Panc1 (cell line): ENCODE results near the gene CARD10. TPM values are rescaled to one million over a fixed set of nuclear protein-coding genes. Genes with fewer than 3 reads are reported as not detected.

Experiments used
- ATAC-seq: fragments of 200-7000 bp; cut with Tn5 transposase; 2 replicates; pipeline ENCODE4 v1.9.1; 2020; ENCODE audit warnings: mild to moderate bottlenecking, moderate library complexity
- BruUV-seq: library from RNA; stranded (reverse); fragments of 400-500 nt; replicated peaks from 2 replicates; lab custom pipeline; 2021; lab: Mats Ljungman, UMichigan
- CTCF ChIA-PET: fragments of 300-600 bp; sonication (Branson Sonifier 250); formaldehyde crosslinking; loops from one replicate; lab custom pipeline; 2022; ENCODE audit warnings: antibody characterized with exemption; lab: Charles Lee
- POLR2A ChIA-PET: fragments of 300-600 bp; sonication (Branson Sonifier 250); formaldehyde crosslinking; loops from one replicate; lab custom pipeline; 2022; ENCODE audit warnings: antibody characterized with exemption; lab: Charles Lee
- DNase-seq: peaks from one replicate; pipeline ENCODE4 v3.0.0-alpha.2; 2010; ENCODE audit warnings: low read depth, low spot score
- H3K27ac ChIP-seq: 2 replicates; pipeline ENCODE4 v1.5.1; 2011; ENCODE audit warnings: mild to moderate bottlenecking, low read length, inconsistent platforms
- H3K27me3 ChIP-seq: fragments of 200-500 bp; sonication (Bioruptor generic); 2 replicates; pipeline ENCODE4 v1.6.0; 2014; ENCODE audit warnings: low read length, inconsistent platforms; ENCODE audit not compliant: control insufficient read depth, insufficient read depth
- H3K36me3 ChIP-seq: fragments of 200-500 bp; sonication (Bioruptor generic); 2 replicates; pipeline ENCODE4 v1.5.1; 2014; ENCODE audit warnings: inconsistent platforms, mild to moderate bottlenecking, low read length, moderate library complexity; ENCODE audit not compliant: control insufficient read depth, insufficient read depth
- H3K4me1 ChIP-seq: 2 replicates; pipeline ENCODE4 v1.5.1; 2011; ENCODE audit warnings: inconsistent platforms, mild to moderate bottlenecking, low read length, moderate library complexity; ENCODE audit not compliant: control insufficient read depth, insufficient read depth
- H3K4me3 ChIP-seq, 2 experiments: 2 replicates each; pipeline ENCODE4 v1.5.1; 2011 to 2012; ENCODE audit warnings: low read depth in 2 of 2, low read length in 2 of 2, mild to moderate bottlenecking in 2 of 2, inconsistent platforms in 1 of 2, moderate library complexity in 1 of 2
- H3K9me3 ChIP-seq: fragments of 200-500 bp; sonication (Bioruptor generic); 2 replicates; pipeline ENCODE4 v1.5.1; 2014; ENCODE audit warnings: low read depth, mild to moderate bottlenecking, inconsistent platforms, low read length, moderate library complexity; ENCODE audit not compliant: control insufficient read depth, insufficient read depth
- POLR2AphosphoS5 ChIP-seq: IDR thresholded peaks from 2 replicates; pipeline ENCODE4 v1.6.1; 2012; ENCODE audit warnings: mild to moderate bottlenecking, low read depth, low read length, moderate library complexity
- SIN3A ChIP-seq: IDR thresholded peaks from 2 replicates; pipeline ENCODE4 v1.6.1; 2012; ENCODE audit warnings: low read depth, mild to moderate bottlenecking, low read length, moderate library complexity, borderline replicate concordance; ENCODE audit not compliant: insufficient read depth
- TCF7L2 ChIP-seq: IDR thresholded peaks from 2 replicates; pipeline ENCODE4 v1.6.1; 2011; ENCODE audit warnings: mild to moderate bottlenecking, low read depth, low read length, inconsistent platforms
- in situ Hi-C: cut with HindIII; loops from 2 replicates; pipeline ENCODE4 v1.10.0; 2016; ENCODE audit warnings: low sequenced_read_pairs, low pct_unique_long_range_greater_than_20kb
- intact Hi-C: fragments of 100-400 bp; cut with micrococcal nuclease; formaldehyde crosslinking; loops from one replicate; pipeline ENCODE4 v1.10.0; 2022; ENCODE audit not compliant: unreplicated experiment
- total RNA-seq: library from RNA; stranded (reverse); gene quantifications from one replicate; pipeline ENCODE4 v1.2.1, GENCODE V29; 2021; ENCODE audit not compliant: unreplicated experiment
- TF ChIP-seq, protein P1 (sequence below), 2 experiments: IDR thresholded peaks; 2 replicates each; pipeline ENCODE4 v1.6.1; 2011 to 2012; ENCODE audit warnings: low read depth in 2 of 2, control low read depth in 1 of 2, low read length in 1 of 2, mild to moderate bottlenecking in 1 of 2, moderate library complexity in 1 of 2; ENCODE audit not compliant: insufficient read depth in 1 of 2
- TF ChIP-seq, protein P2 (sequence below): fragments of 450-650 bp; IDR thresholded peaks from 2 replicates; pipeline ENCODE4 v1.5.1; 2017; ENCODE audit warnings: mild to moderate bottlenecking

The CARD10 gene
- total RNA-seq, 1 experiment from 2014 or later: 43.1 TPM

DNA sequence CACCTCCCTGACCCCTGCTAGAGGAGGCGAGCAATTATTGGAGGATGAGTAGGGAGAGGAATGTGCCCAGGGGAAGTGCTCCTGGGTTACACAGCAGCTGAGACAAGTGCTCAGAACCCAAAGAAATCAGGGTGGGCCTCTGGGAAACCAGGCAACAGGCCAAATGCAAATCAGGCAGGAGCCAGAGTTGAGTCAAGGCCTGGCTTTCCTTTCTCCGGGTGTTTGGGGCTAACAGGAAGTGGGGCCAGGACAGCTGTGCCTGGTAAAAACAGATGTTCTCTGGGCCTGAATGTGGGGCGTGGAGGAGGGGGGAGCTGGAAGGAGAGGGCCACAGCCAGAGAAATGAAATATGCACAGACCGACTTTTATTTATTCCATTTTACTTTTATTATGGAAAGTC lies 55.0 kb downstream of the CARD10 start:
- Histone ChIP-seq H3K9me3 (no peaks in the 10 kb centered on the region), H3K4me1 (no peaks in the 10 kb centered on the region), H3K36me3 (no peaks in the 10 kb centered on the region), H3K27ac (no peak overlapping the region), H3K4me3 (no peak overlapping the region), H3K27me3 (no peaks in the 10 kb centered on the region)
- BruUV-seq: no TSS peak
- POLR2A ChIA-PET: no interaction called here
- DNase-seq (no peak), ATAC-seq (no peak)
- no peak for TF ChIP-seq POLR2AphosphoS5
- TF ChIP-seq, protein P1, sequence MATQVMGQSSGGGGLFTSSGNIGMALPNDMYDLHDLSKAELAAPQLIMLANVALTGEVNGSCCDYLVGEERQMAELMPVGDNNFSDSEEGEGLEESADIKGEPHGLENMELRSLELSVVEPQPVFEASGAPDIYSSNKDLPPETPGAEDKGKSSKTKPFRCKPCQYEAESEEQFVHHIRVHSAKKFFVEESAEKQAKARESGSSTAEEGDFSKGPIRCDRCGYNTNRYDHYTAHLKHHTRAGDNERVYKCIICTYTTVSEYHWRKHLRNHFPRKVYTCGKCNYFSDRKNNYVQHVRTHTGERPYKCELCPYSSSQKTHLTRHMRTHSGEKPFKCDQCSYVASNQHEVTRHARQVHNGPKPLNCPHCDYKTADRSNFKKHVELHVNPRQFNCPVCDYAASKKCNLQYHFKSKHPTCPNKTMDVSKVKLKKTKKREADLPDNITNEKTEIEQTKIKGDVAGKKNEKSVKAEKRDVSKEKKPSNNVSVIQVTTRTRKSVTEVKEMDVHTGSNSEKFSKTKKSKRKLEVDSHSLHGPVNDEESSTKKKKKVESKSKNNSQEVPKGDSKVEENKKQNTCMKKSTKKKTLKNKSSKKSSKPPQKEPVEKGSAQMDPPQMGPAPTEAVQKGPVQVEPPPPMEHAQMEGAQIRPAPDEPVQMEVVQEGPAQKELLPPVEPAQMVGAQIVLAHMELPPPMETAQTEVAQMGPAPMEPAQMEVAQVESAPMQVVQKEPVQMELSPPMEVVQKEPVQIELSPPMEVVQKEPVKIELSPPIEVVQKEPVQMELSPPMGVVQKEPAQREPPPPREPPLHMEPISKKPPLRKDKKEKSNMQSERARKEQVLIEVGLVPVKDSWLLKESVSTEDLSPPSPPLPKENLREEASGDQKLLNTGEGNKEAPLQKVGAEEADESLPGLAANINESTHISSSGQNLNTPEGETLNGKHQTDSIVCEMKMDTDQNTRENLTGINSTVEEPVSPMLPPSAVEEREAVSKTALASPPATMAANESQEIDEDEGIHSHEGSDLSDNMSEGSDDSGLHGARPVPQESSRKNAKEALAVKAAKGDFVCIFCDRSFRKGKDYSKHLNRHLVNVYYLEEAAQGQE (IDR thresholded peaks at IDR 0.05; ENCODE audit: insufficient read depth in 1 of 2, low read depth in 2 of 2, low read length in 1 of 2): no peak
- in situ Hi-C loops (no loop called here), intact Hi-C loops (no loop called here)
- CTCF ChIA-PET: no interaction called here

DNA sequence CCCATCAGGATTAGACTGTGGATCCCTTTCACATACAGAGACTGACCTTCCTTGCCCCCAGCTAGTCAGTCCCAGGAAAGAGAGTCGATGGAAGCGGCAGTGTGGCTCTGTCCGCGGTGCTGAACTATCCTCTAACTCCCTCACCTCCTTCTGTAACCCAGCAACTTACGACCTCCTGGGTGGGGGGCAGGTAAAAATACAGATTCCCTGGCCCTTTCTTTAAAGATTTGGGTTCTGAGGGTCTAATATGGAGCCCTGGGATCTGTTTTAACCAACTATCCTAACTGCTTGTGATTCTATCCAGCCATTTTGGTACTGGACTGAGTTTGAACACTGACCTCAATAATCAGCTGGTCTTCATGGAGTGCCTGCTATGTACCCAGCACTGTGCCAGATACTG lies 56.2 kb downstream of the CARD10 start:
- ChIA-PET CTCF (no interaction called here), POLR2A (no interaction called here)
- DNase-seq (no peak), ATAC-seq (no peak)
- intact Hi-C loops: no loop called here
- Histone ChIP-seq H3K27me3 (no peaks in the 10 kb centered on the region), H3K4me1 (no peaks in the 10 kb centered on the region), H3K4me3 (no peak overlapping the region), H3K9me3 (no peaks in the 10 kb centered on the region), H3K27ac (no peak overlapping the region), H3K36me3 (no peaks in the 10 kb centered on the region)
- TF ChIP-seq, protein P1 (IDR thresholded peaks at IDR 0.05; ENCODE audit: insufficient read depth in 1 of 2, low read depth in 2 of 2, low read length in 1 of 2): peak; percentile 94 to 95
- TF ChIP-seq, protein P2, sequence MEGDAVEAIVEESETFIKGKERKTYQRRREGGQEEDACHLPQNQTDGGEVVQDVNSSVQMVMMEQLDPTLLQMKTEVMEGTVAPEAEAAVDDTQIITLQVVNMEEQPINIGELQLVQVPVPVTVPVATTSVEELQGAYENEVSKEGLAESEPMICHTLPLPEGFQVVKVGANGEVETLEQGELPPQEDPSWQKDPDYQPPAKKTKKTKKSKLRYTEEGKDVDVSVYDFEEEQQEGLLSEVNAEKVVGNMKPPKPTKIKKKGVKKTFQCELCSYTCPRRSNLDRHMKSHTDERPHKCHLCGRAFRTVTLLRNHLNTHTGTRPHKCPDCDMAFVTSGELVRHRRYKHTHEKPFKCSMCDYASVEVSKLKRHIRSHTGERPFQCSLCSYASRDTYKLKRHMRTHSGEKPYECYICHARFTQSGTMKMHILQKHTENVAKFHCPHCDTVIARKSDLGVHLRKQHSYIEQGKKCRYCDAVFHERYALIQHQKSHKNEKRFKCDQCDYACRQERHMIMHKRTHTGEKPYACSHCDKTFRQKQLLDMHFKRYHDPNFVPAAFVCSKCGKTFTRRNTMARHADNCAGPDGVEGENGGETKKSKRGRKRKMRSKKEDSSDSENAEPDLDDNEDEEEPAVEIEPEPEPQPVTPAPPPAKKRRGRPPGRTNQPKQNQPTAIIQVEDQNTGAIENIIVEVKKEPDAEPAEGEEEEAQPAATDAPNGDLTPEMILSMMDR: no peak
- in situ Hi-C loops: no loop called here
- no TSS peak for BruUV-seq

GRCh38 chr22:37462436-37462835 lies 56.8 kb downstream of the CARD10 start:
- ChIA-PET CTCF (no interaction called here), POLR2A (no interaction called here)

More at GRCh38 chr22:37462436-37462835, 56.8 kb downstream of the CARD10 start:
- H3K27me3 ChIP-seq: no peaks in the 10 kb centered on the region
- no peaks in the 10 kb centered on the region for H3K36me3 ChIP-seq
- no peak overlapping the region for H3K27ac ChIP-seq
- ATAC-seq (no peak), DNase-seq (no peak)
- TF ChIP-seq TCF7L2 (no peak), POLR2AphosphoS5 (no peak), SIN3A (no peak)
- TF ChIP-seq, protein P1 (IDR thresholded peaks at IDR 0.05; ENCODE audit: insufficient read depth in 1 of 2, low read depth in 2 of 2, low read length in 1 of 2): no peak
- TF ChIP-seq, protein P2: no peak
- no peaks in the 10 kb centered on the region for H3K9me3 ChIP-seq
- in situ Hi-C loops (no loop called here), intact Hi-C loops (no loop called here)
- H3K4me3 ChIP-seq: no peak overlapping the region
- no peaks in the 10 kb centered on the region for H3K4me1 ChIP-seq
- BruUV-seq: no TSS peak
